OCI-LY1 (cell line): Measurements from ENCODE around the gene SHMT2.

Experiments
- H2AFZ ChIP-seq: fragments of 200-600 bp; sonication (generic), shearing (Covaris generic); 2 replicates; pipeline ENCODE4 v1.6.0; 2014; ENCODE audit warnings: antibody characterized with exemption, mild to moderate bottlenecking, low read length
- H3F3A ChIP-seq: fragments of 200-600 bp; sonication (generic), shearing (Covaris generic); 2 replicates; pipeline ENCODE4 v1.6.0; 2014; ENCODE audit warnings: mild to moderate bottlenecking, antibody characterized with exemption, low read length, moderate library complexity; ENCODE audit not compliant: insufficient read depth
- H3K27ac ChIP-seq: fragments of 200-600 bp; sonication (generic); 2 replicates; pipeline ENCODE4 v1.5.1; 2014; ENCODE audit warnings: low read length, mixed run types, mild to moderate bottlenecking, low read depth; ENCODE audit not compliant: poor library complexity, severe bottlenecking
- H3K27me3 ChIP-seq: fragments of 200-600 bp; sonication (generic); 2 replicates; pipeline ENCODE4 v1.6.0; 2014; ENCODE audit warnings: antibody characterized with exemption, mild to moderate bottlenecking, low read length, moderate library complexity; ENCODE audit not compliant: insufficient read depth
- H3K36me3 ChIP-seq: fragments of 200-600 bp; sonication (generic); 2 replicates; pipeline ENCODE4 v1.6.1; 2014; ENCODE audit warnings: mild to moderate bottlenecking, antibody characterized with exemption, low read length, moderate library complexity, mixed read lengths; ENCODE audit not compliant: insufficient read depth
- H3K4me1 ChIP-seq: fragments of 200-600 bp; sonication (generic); 2 replicates; pipeline ENCODE4 v1.5.1; 2014; ENCODE audit warnings: mild to moderate bottlenecking, low read length, moderate library complexity; ENCODE audit not compliant: insufficient read depth, severe bottlenecking
- H3K4me2 ChIP-seq: fragments of 200-600 bp; sonication (generic), shearing (Covaris generic); 2 replicates; pipeline ENCODE4 v1.6.1; 2014; ENCODE audit warnings: low read length
- H3K4me3 ChIP-seq: fragments of 200-600 bp; sonication (generic); 2 replicates; pipeline ENCODE4 v1.5.1; 2014; ENCODE audit warnings: low read length, low read depth, mild to moderate bottlenecking, mixed read lengths; ENCODE audit not compliant: poor library complexity, severe bottlenecking
- H3K79me2 ChIP-seq: fragments of 200-600 bp; shearing (Covaris generic); 2 replicates; pipeline ENCODE4 v1.6.1; 2016; ENCODE audit warnings: mixed run types, low read length, mixed read lengths; ENCODE audit not compliant: insufficient read depth
- H3K9ac ChIP-seq: fragments of 200-600 bp; sonication (generic), shearing (Covaris generic); 2 replicates; pipeline ENCODE4 v1.6.1; 2014; ENCODE audit warnings: mild to moderate bottlenecking, low read length, mixed read lengths
- H3K9me2 ChIP-seq: fragments of 200-600 bp; sonication (generic), shearing (Covaris generic); 2 replicates; pipeline ENCODE4 v1.6.1; 2014; ENCODE audit warnings: low read depth, mild to moderate bottlenecking, low read length, mixed read lengths
- H3K9me3 ChIP-seq: fragments of 200-600 bp; shearing (Covaris generic); 2 replicates; pipeline ENCODE4 v1.6.1; 2014; ENCODE audit warnings: low read length, mixed read lengths
- H4K20me1 ChIP-seq: fragments of 200-600 bp; sonication (generic), shearing (Covaris generic); 2 replicates; pipeline ENCODE4 v1.6.0; 2016; ENCODE audit warnings: mild to moderate bottlenecking, low read length; ENCODE audit not compliant: insufficient read depth
- CTCF ChIP-seq: fragments of 200-600 bp; sonication (generic), shearing (Covaris generic); IDR thresholded peaks from 2 replicates; pipeline ENCODE4 v1.5.1; 2017; ENCODE audit warnings: mild to moderate bottlenecking, antibody characterized with exemption, low read length, moderate library complexity, mixed read lengths
- EZH2 ChIP-seq: fragments of 200-600 bp; sonication (generic), shearing (Covaris generic); IDR thresholded peaks from 2 replicates; pipeline ENCODE4 v1.8.0; 2017; ENCODE audit warnings: borderline replicate concordance, mixed run types, mild to moderate bottlenecking, antibody characterized with exemption, low read length, moderate library complexity, mixed read lengths

SHMT2 gene

DNA sequence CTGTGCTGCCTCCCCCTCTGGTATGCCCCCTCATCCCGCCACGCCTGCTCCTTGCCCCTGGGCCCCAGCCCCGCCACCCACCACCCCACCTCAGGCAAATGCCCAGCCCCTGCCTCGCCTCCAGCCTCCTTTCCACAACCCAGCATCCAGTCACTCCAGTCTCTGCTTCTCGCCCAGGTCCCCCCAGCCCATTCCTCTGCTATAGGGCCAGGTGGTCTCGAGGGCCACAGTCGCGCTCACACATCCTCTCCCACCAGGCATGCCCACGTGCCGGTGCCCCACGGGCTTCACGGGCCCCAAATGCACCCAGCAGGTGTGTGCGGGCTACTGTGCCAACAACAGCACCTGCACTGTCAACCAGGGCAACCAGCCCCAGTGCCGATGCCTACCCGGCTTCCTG, 19.1 kb upstream of the SHMT2 start:
- no peaks in the 10 kb centered on the region for H3F3A ChIP-seq
- 0 out of 2 replicates have a peak, but pooled peaks cover 4% of the 10 kb centered on the region for H3K27me3 ChIP-seq
- H4K20me1 ChIP-seq = no peaks in the 10 kb centered on the region
- no peak overlapping the region for H2AFZ ChIP-seq
- H3K9ac ChIP-seq = peak overlapping the region; percentile 3; the same call in 1 of the 2 replicates
- TF ChIP-seq CTCF (no peak), EZH2 (no peak)
- peak overlapping the region; percentile 58 for H3K4me2 ChIP-seq
- no peaks in the 10 kb centered on the region for H3K36me3 ChIP-seq
- peak overlapping the region; percentile 44 for H3K4me3 ChIP-seq
- peaks cover 51% of the 10 kb centered on the region for H3K4me1 ChIP-seq
- H3K9me3 ChIP-seq = no peaks in the 10 kb centered on the region
- no peaks in the 10 kb centered on the region for H3K79me2 ChIP-seq
- H3K27ac ChIP-seq = peak overlapping the region; percentile 50
- no peaks in the 10 kb centered on the region for H3K9me2 ChIP-seq

DNA sequence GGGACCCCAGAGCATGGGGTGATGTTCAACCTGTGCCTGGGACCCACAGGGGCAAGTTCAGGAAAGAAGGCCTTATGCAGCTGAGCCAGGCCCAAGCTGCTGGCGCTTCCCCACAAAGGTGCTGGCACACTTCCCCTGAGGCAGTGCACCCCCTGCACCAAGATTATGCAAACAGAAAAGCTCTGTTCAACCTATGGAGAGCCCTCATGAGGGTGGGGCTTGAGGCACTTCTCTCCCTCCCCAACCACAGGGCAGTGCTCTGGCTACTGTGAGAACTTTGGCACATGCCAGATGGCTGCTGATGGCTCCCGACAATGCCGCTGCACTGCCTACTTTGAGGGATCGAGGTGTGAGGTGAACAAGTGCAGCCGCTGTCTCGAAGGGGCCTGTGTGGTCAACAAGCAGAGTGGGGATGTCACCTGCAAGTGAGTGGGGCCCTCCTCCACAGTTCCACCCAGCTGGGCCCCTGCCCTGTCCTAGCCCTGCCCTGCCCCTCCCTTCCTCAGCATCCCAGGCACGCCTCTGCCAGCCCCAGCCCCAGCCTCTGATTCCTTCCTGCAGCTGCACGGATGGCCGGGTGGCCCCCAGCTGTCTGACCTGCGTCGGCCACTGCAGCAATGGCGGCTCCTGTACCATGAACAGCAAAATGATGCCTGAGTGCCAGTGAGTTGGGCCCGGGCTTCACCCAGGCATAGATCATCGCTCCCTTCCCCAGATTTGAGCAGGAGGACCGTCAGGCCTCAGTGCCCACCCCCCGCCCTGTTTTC, 18.4 kb upstream of the SHMT2 start:
- Histone ChIP-seq H3K27ac (peak overlapping the region; percentile 50), H3K4me2 (peak overlapping the region; percentile 58), H3K9me2 (no peaks in the 10 kb centered on the region), H4K20me1 (no peaks in the 10 kb centered on the region), H2AFZ (no peak overlapping the region), H3K9ac (peak overlapping the region; percentile 16; the same call in 1 of the 2 replicates), H3K9me3 (no peaks in the 10 kb centered on the region), H3K36me3 (no peaks in the 10 kb centered on the region), H3K4me1 (peaks cover 58% of the 10 kb centered on the region), H3K79me2 (no peaks in the 10 kb centered on the region), H3K27me3 (0 out of 2 replicates have a peak, but pooled peaks cover 2% of the 10 kb centered on the region), H3F3A (no peaks in the 10 kb centered on the region), H3K4me3 (peak overlapping the region; percentile 44)
- TF ChIP-seq CTCF = no peak
- TF ChIP-seq EZH2 = no peak

DNA sequence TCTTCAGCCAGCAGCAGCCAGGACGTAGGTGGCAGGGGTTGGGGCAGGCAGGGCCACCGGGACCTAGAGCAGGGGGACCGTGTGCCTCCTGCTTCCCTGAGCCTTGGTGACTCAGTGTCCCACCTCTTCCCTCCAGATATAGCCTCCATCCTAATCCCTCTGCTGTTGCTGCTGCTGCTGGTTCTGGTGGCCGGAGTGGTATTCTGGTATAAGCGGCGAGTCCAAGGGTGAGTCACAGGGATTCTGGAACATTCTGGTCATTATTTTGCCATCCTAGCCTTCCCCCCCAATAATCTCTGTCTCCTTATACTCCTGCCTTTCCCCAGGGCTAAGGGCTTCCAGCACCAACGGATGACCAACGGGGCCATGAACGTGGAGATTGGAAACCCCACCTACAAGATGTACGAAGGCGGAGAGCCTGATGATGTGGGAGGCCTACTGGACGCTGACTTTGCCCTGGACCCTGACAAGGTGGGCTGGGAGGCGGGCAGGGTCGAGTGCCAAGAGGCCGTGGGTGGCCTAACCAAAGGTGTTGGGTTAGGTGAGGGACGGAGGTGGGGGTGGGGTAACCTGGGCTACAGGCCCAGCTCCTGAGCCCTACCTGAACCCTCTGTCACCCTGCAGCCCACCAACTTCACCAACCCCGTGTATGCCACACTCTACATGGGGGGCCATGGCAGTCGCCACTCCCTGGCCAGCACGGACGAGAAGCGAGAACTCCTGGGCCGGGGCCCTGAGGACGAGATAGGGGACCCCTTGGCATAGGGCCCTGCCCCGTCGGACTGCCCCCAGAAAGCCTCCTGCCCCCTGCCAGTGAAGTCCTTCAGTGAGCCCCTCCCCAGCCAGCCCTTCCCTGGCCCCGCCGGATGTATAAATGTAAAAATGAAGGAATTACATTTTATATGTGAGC, 17.5 kb upstream of the SHMT2 start:
- Histone ChIP-seq H3K27ac (peak overlapping the region; percentile 50), H3K79me2 (no peaks in the 10 kb centered on the region), H3K9me2 (no peaks in the 10 kb centered on the region), H3K36me3 (no peaks in the 10 kb centered on the region), H3K4me3 (peak overlapping the region; percentile 44), H3K9me3 (no peaks in the 10 kb centered on the region), H3K27me3 (no peaks in the 10 kb centered on the region), H3K9ac (peak overlapping the region; percentile 16; the same call in 1 of the 2 replicates), H3K4me2 (peak overlapping the region; percentile 58; the same call in 1 of the 2 replicates), H3F3A (no peaks in the 10 kb centered on the region), H2AFZ (no peak overlapping the region), H3K4me1 (peaks cover 62% of the 10 kb centered on the region), H4K20me1 (no peaks in the 10 kb centered on the region)
- TF ChIP-seq EZH2 (no peak), CTCF (peak; percentile 21)
